Regular cardiac myocyte (primary cell): ENCODE data around the gene TSSK6. TPM values are rescaled to one million over a fixed set of nuclear protein-coding genes. Genes with fewer than 3 reads are reported as not detected.

Experiments
- total RNA-seq: library from RNA; depleted of rRNA; stranded (reverse); fragments of >200 nt; gene quantifications from 2 replicates; pipeline ENCODE4 v1.2.3, GENCODE V29; 2014

Gene TSSK6
- 0.96 and 1.4 TPM in 2 replicates for total RNA-seq

GRCh38 chr19:19514881-19515641, at the start of gene TSSK6:
TSS of gene TSSK6 (minus strand) at chr19:19515548. CDS start at chr19:19515427, 121 bp downstream.

DNA sequence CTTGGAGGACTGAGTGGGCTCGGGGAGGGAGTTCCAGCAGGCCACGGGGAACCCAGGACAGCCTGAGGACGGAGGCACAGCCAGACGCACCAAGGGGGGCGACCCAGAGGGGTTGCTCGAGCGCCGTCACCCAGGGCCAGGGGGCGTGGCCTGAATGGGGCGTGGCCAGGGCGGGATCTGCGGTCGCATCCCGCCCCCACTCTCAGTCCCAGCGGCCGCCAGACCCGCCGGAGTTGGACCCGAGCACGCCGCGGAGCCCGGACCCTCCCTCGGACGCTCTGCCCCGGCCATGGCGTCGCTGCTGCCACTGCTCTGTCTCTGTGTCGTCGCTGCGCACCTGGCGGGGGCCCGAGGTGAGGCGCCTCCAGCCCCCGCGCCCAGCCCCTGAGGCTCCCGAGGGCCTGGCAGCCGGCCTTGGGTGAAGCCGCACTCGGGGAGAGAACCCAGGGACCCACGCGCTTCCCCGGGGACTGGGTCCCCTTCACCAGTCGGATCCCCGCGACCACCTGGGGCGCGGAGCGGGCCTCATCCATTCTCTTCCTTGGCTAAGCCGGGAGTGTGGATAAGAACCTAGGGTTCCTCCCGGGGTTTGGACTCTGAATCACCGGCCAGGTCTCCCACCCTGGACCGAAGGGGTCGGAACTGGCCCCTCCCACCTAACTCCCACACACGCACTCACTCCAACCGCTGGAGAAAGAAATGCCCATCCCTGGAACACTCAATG, 22.9 kb upstream of the TSSK6 start, which contains the start of gene CILP2:
Gene CILP2, plus strand, starts transcription at position 205 of the 724 bp plus-strand sequence. Its CDS starts 85 bp downstream, at position 290.

GRCh38 chr19:19528721-19529490, 13.6 kb upstream of the TSSK6 start, which contains the start of gene YJEFN3:
TSS of gene YJEFN3 (plus strand) at chr19:19528911. CDS start at chr19:19528933, 22 bp downstream.

GRCh38 chr19:19515642-19516519, 533 bp upstream of the TSSK6 start, which contains the start of gene NDUFA13:
TSS of gene NDUFA13 (plus strand) at chr19:19516225. CDS start at chr19:19516239, 14 bp downstream.

Other genes with a start within 250 kb of the TSSK6 start
- gene TM6SF2, start 242.2 kb downstream of the TSSK6 start, total RNA-seq = 0.19 and 1.4 TPM in 2 replicates
- 14.9 and 27.4 TPM in 2 replicates for gene SUGP1, start 195.0 kb downstream of the TSSK6 start, total RNA-seq
- 22.4 and 24.0 TPM in 2 replicates for gene MAU2, start 194.7 kb downstream of the TSSK6 start, total RNA-seq
- 26.2 and 56.2 TPM in 2 replicates for gene GATAD2A, start 109.9 kb downstream of the TSSK6 start, total RNA-seq
- gene NDUFA13, start 677 bp upstream of the TSSK6 start, total RNA-seq = 192 and 241 TPM in 2 replicates
- gene YJEFN3, start 13.4 kb upstream of the TSSK6 start, total RNA-seq = 0.28 and 0.38 TPM in 2 replicates
- under 0.01 and 0.28 TPM in 2 replicates for gene CILP2, start 22.7 kb upstream of the TSSK6 start, total RNA-seq
- 0.19 and 0.56 TPM in 2 replicates for gene PBX4, start 103.1 kb upstream of the TSSK6 start, total RNA-seq
- gene LPAR2, start 112.7 kb upstream of the TSSK6 start, total RNA-seq = 0.38 and 0.56 TPM in 2 replicates
- gene GMIP, start 128.1 kb upstream of the TSSK6 start, total RNA-seq = 3.7 and 6.5 TPM in 2 replicates
- gene ATP13A1, start 148.1 kb upstream of the TSSK6 start, total RNA-seq = 84.2 and 144 TPM in 2 replicates
- 7.9 and 10.7 TPM in 2 replicates for gene ZNF101, start 153.3 kb upstream of the TSSK6 start, total RNA-seq
- gene ZNF14, start 217.6 kb upstream of the TSSK6 start, total RNA-seq = 5.9 and 8.7 TPM in 2 replicates